SK-N-SH (cell line): ENCODE measurements around the gene CHCHD3. TPM values are rescaled to one million over a fixed set of nuclear protein-coding genes. Genes with fewer than 3 reads are reported as not detected.

Source experiments
- CTCF ChIA-PET: fragments of 300-600, 350-600 bp; formaldehyde crosslinking; extraction: SDS; loops from one replicate; lab custom pipeline; 2021; lab: Yijun Ruan, JAX
- POLR2A ChIA-PET: fragments of 350-600 bp; sonication (Branson Sonifier 250); formaldehyde crosslinking; extraction: SDS; loops from one replicate; lab custom pipeline; 2020; ENCODE audit warnings: antibody characterized with exemption, inconsistent platforms; lab: Yijun Ruan, JAX
- DNase-seq: peaks from one replicate; pipeline ENCODE4 v3.0.0; 2012
- H2AFZ ChIP-seq: fragments of 200-600 bp; sonication (generic); 2 replicates; pipeline ENCODE4 v1.8.1; 2016; ENCODE audit warnings: antibody characterized with exemption, mild to moderate bottlenecking, low read depth
- H3F3A ChIP-seq: fragments of 200-600 bp; sonication (generic); replicated peaks from 2 replicates; pipeline ENCODE3; 2016; ENCODE audit warnings: antibody characterized with exemption, mild to moderate bottlenecking; ENCODE audit not compliant: insufficient read depth
- H3K27ac ChIP-seq, 2 experiments: fragments of 200-500 bp in 1 of 2; fragments of 200-600 bp in 1 of 2; sonication (Bioruptor generic) in 1 of 2; sonication (generic), shearing (Covaris generic) in 1 of 2; 2 replicates each; pipeline versions ENCODE4 v1.5.1 to v1.6.1; 2014 to 2016; ENCODE audit warnings: low read depth in 2 of 2, inconsistent platforms in 1 of 2, low read length in 1 of 2, mild to moderate bottlenecking in 1 of 2, mixed read lengths in 1 of 2
- H3K27me3 ChIP-seq: fragments of 200-600 bp; sonication (generic), shearing (Covaris generic); 2 replicates; pipeline ENCODE4 v1.6.1; 2016; ENCODE audit warnings: mixed run types; ENCODE audit not compliant: insufficient read depth
- H3K36me3 ChIP-seq, 2 experiments: fragments of 200-500 bp in 1 of 2; fragments of 200-600 bp in 1 of 2; sonication (Bioruptor generic) in 1 of 2; sonication (generic) in 1 of 2; replicated peaks in 1 of 2; 2 replicates each; pipeline versions ENCODE3 to v1.5.1; 2014 to 2016; ENCODE audit warnings: low read length in 1 of 2, mild to moderate bottlenecking in 1 of 2; ENCODE audit not compliant: insufficient read depth in 2 of 2, control insufficient read depth in 1 of 2
- H3K4me1 ChIP-seq, 2 experiments: fragments of 200-500 bp in 1 of 2; fragments of 200-600 bp in 1 of 2; sonication (Bioruptor generic) in 1 of 2; sonication (generic), shearing (Covaris generic) in 1 of 2; 2 replicates each; pipeline versions ENCODE4 v1.5.1 to v1.6.1; 2014 to 2016; ENCODE audit warnings: low read depth in 1 of 2, low read length in 1 of 2, mixed run types in 1 of 2; ENCODE audit not compliant: insufficient read depth in 2 of 2, control insufficient read depth in 1 of 2
- H3K4me2 ChIP-seq: fragments of 200-600 bp; sonication (generic), shearing (Covaris generic); 2 replicates; pipeline ENCODE4 v1.6.1; 2017; ENCODE audit warnings: mixed run types
- H3K4me3 ChIP-seq, 2 experiments: fragments of 200-500 bp in 1 of 2; fragments of 200-600 bp in 1 of 2; sonication (Bioruptor generic) in 1 of 2; sonication (generic), shearing (Covaris generic) in 1 of 2; 2 replicates each; pipeline versions ENCODE4 v1.5.1 to v1.8.1; 2014 to 2016; ENCODE audit warnings: low read depth in 2 of 2, inconsistent platforms in 1 of 2, low read length in 1 of 2, mild to moderate bottlenecking in 1 of 2, mixed read lengths in 1 of 2, moderate library complexity in 1 of 2
- H3K79me2 ChIP-seq: fragments of 200-600 bp; sonication (generic); 2 replicates; pipeline ENCODE4 v1.8.1; 2017; ENCODE audit warnings: mild to moderate bottlenecking; ENCODE audit not compliant: insufficient read depth
- H3K9ac ChIP-seq: fragments of 200-600 bp; sonication (generic); 2 replicates; pipeline ENCODE4 v1.6.1; 2017; ENCODE audit warnings: mixed run types
- H3K9me2 ChIP-seq: fragments of 200-600 bp; sonication (generic); 2 replicates; pipeline ENCODE4 v1.6.1; 2017; ENCODE audit warnings: mixed run types
- H3K9me3 ChIP-seq: fragments of 200-600 bp; sonication (generic); 2 replicates; pipeline ENCODE4 v1.6.1; 2017; ENCODE audit warnings: mixed run types, mild to moderate bottlenecking, moderate library complexity
- H4K20me1 ChIP-seq: fragments of 200-600 bp; sonication (generic); 2 replicates; pipeline ENCODE4 v1.6.1; 2017; ENCODE audit warnings: mild to moderate bottlenecking, mixed run types; ENCODE audit not compliant: insufficient read depth
- CHD2 ChIP-seq: fragments of 150-350 bp; IDR thresholded peaks from 2 replicates; pipeline ENCODE4 v1.6.1; 2018; ENCODE audit warnings: low read length; ENCODE audit not compliant: partially characterized antibody
- FOSL2 ChIP-seq: IDR thresholded peaks from 2 replicates; pipeline ENCODE4 v1.4.0; 2012; ENCODE audit warnings: low read depth, mild to moderate bottlenecking, moderate library complexity, borderline replicate concordance
- FOXJ3 ChIP-seq: sonication (generic); formaldehyde crosslinking; IDR thresholded peaks from 2 replicates; pipeline ENCODE4 v1.5.1; 2020; ENCODE audit warnings: mild to moderate bottlenecking, missing genetic modification reagents
- GABPA ChIP-seq: IDR thresholded peaks from 2 replicates; pipeline ENCODE4 v1.4.0; 2012; ENCODE audit warnings: low read depth, mild to moderate bottlenecking
- GATA2 ChIP-seq: sonication (generic); formaldehyde crosslinking; IDR thresholded peaks from 2 replicates; pipeline ENCODE4 v1.5.0; 2020; ENCODE audit warnings: mild to moderate bottlenecking, missing genetic modification reagents
- JUND ChIP-seq: IDR thresholded peaks from 2 replicates; pipeline ENCODE4 v1.4.0; 2012
- MXI1 ChIP-seq: IDR thresholded peaks from 2 replicates; pipeline ENCODE4 v1.6.1; 2012; ENCODE audit warnings: mild to moderate bottlenecking, low read depth, low read length, improper control_type of control experiment
- SIN3A ChIP-seq: IDR thresholded peaks from 2 replicates; pipeline ENCODE4 v1.6.1; 2012; ENCODE audit warnings: low read depth, mild to moderate bottlenecking, low read length, moderate library complexity, borderline replicate concordance
- TAF1 ChIP-seq: IDR thresholded peaks from 2 replicates; pipeline ENCODE4 v1.6.1; 2012; ENCODE audit warnings: low read depth, mild to moderate bottlenecking, low read length, moderate library complexity, borderline replicate concordance
- TCF12 ChIP-seq: IDR thresholded peaks from 2 replicates; pipeline ENCODE4 v1.4.0; 2012
- TEAD4 ChIP-seq: IDR thresholded peaks from 2 replicates; pipeline ENCODE4 v1.4.0; 2012; ENCODE audit warnings: mild to moderate bottlenecking, borderline replicate concordance; ENCODE audit not compliant: insufficient read depth
- YY1 ChIP-seq: IDR thresholded peaks from 2 replicates; pipeline ENCODE4 v1.4.0; 2012; ENCODE audit warnings: low read depth, mild to moderate bottlenecking
- WGBS: methylation state at CpG from one replicate; pipeline ENCODE4 v1.1.6; 2017; ENCODE audit warnings: low lambda C conversion rate; 5-methylcytosine and 5-hydroxymethylcytosine counted together
- polyA plus RNA-seq, 3 experiments: library from polyadenylated mRNA; depleted of rRNA; stranded (reverse); fragments of >200 nt; gene quantifications; 2 replicates each; pipeline ENCODE4 v1.2.3, GENCODE V29; 2012
- TF ChIP-seq, protein P1 (sequence below): fragments of 200-600 bp; sonication (generic); IDR thresholded peaks from 2 replicates; pipeline ENCODE4 v1.6.1; 2017; ENCODE audit warnings: antibody characterized with exemption, mild to moderate bottlenecking, moderate library complexity

Gene CHCHD3
- polyA plus RNA-seq, 1 of the 3 experiments (the other 2 are of a cell fraction): 97.1 TPM

GRCh38 chr7:133011746-133012145 is 70.1 kb downstream of the CHCHD3 start (continued):
- TF ChIP-seq FOSL2: no peak
- no peak for TF ChIP-seq FOXJ3 (CRISPR knock-in tag)
- TF ChIP-seq TEAD4: no peak
- no peak for TF ChIP-seq MXI1
- TF ChIP-seq CHD2: no peak
- TF ChIP-seq, all 33 proteins: peak for 0

GRCh38 chr7:133009426-133010252 is 72.3 kb downstream of the CHCHD3 start:
- Histone ChIP-seq H3F3A (no peaks in the 10 kb centered on the region), H3K4me3 (no peak overlapping the region), H3K27ac (no peak overlapping the region), H3K9ac (no peak overlapping the region), H3K9me2 (no peaks in the 10 kb centered on the region), H3K36me3 (peaks cover 0 to 20% of the 10 kb centered on the region in 2 experiments), H2AFZ (no peak overlapping the region), H3K9me3 (no peaks in the 10 kb centered on the region), H3K4me2 (no peak overlapping the region), H3K79me2 (peaks cover 42% of the 10 kb centered on the region), H3K4me1 (peaks cover 4 to 9% of the 10 kb centered on the region in 2 experiments; a peak in 3 of 4 replicates), H4K20me1 (no peaks in the 10 kb centered on the region), H3K27me3 (no peaks in the 10 kb centered on the region)
- TF ChIP-seq GATA2 (CRISPR knock-in tag) (no peak), JUND (no peak), YY1 (no peak), FOSL2 (no peak), TCF12 (no peak), SIN3A (no peak)
- TF ChIP-seq, protein P1, sequence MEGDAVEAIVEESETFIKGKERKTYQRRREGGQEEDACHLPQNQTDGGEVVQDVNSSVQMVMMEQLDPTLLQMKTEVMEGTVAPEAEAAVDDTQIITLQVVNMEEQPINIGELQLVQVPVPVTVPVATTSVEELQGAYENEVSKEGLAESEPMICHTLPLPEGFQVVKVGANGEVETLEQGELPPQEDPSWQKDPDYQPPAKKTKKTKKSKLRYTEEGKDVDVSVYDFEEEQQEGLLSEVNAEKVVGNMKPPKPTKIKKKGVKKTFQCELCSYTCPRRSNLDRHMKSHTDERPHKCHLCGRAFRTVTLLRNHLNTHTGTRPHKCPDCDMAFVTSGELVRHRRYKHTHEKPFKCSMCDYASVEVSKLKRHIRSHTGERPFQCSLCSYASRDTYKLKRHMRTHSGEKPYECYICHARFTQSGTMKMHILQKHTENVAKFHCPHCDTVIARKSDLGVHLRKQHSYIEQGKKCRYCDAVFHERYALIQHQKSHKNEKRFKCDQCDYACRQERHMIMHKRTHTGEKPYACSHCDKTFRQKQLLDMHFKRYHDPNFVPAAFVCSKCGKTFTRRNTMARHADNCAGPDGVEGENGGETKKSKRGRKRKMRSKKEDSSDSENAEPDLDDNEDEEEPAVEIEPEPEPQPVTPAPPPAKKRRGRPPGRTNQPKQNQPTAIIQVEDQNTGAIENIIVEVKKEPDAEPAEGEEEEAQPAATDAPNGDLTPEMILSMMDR: no peak
- ChIA-PET POLR2A (no interaction called here), CTCF (interaction anchor here (0.7 to 1.8 kb wide), 4 partner anchors 12 to 41 kb away, joined by 3 to 6 read pairs (median 4); no protein-coding TSS in a partner anchor)
- no peak for DNase-seq
- WGBS: 95% methylated on average over 7 of the region's 7 CpGs

GRCh38 chr7:133007961-133008360 is 73.9 kb downstream of the CHCHD3 start:
- ChIA-PET CTCF (interaction anchor here (0.6 to 1.4 kb wide), 2 partner anchors 16 to 17 kb away, joined by 3 to 4 read pairs; no protein-coding TSS in a partner anchor), POLR2A (interaction anchor here (0.7 kb wide), 1 partner anchor 232 kb away, joined by 3 read pairs; no protein-coding TSS in a partner anchor)
- H3K4me3 ChIP-seq: no peak overlapping the region
- no peak overlapping the region for H2AFZ ChIP-seq
- H3K9me2 ChIP-seq: no peaks in the 10 kb centered on the region
- no peaks in the 10 kb centered on the region for H3K9me3 ChIP-seq
- H3K36me3 ChIP-seq: peaks cover 0 to 20% of the 10 kb centered on the region in 2 experiments
- no peak overlapping the region for H3K4me2 ChIP-seq
- H3K27me3 ChIP-seq: no peaks in the 10 kb centered on the region
- DNase-seq: no peak
- TF ChIP-seq GATA2 (CRISPR knock-in tag) (0 out of 2 replicates have a peak, but pooled peaks have one; percentile 30), TCF12 (no peak), GABPA (no peak), TAF1 (no peak)
- H3K4me1 ChIP-seq: peaks cover 6 to 9% of the 10 kb centered on the region in 2 experiments; a peak in 3 of 4 replicates
- H4K20me1 ChIP-seq: no peaks in the 10 kb centered on the region
- WGBS: 84% methylated on average over 3 of the region's 3 CpGs
- H3F3A ChIP-seq: no peaks in the 10 kb centered on the region
- H3K79me2 ChIP-seq: peaks cover 39% of the 10 kb centered on the region
- no peak overlapping the region for H3K27ac ChIP-seq
- no peak overlapping the region for H3K9ac ChIP-seq
